Measurements from ENCODE around the gene CTIF.
A peak's percentile ranks its signal among the peaks of the same experiment; 100 is the strongest.

CTIF gene

DNA sequence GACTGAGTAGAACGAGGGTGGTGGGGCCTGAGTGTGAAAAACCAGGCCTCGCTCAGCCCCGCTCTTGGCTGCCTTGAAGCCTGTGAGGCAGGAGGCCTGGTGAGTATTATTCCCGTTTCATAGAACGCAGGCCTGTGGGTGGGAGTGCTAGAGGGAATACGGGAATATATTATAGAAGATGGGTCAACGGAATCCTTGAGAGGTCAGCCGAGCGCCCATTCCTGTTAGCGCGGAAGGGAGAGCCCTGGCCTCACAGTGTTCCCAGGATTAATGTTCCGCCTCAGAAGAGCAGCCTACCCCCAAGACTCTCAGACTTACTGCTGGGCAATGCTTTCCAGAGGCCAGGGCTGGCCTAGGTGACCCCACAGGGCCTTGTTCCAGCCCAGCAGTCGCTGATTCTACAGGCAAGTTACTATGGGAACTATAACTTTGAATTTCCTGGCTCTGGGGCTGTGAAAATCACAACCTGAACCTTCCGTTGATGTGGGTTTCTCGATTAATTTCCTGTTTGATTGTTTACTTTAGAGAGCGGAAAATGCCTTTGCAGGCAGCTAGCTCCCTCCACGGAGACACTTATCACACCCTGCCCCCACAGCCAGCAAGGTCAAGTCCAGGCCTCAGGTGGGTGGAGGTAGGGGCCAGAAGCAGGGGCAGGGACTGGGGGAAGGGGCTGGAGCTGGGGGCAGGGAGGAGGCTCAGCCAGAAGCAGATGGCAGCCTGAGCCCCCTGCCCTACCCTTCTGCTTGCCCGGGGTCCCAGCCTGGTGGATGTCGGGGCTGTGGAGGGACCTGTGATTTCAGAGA lies 303.6 kb downstream of the CTIF start:
- no peaks in the 10 kb centered on the region for H3K27me3 ChIP-seq
- no peak for TF ChIP-seq Cebpa-rat (IDR thresholded peaks at IDR 0.05)
- peak overlapping the region; percentile 94 for H3K27ac ChIP-seq
- no peaks in the 10 kb centered on the region for H3K9me3 ChIP-seq
- H3K4me1 ChIP-seq: peaks cover 82% of the 10 kb centered on the region
- no peaks in the 10 kb centered on the region for H4K20me1 ChIP-seq
- peak overlapping the region; percentile 51 for H3K4me3 ChIP-seq
- peak overlapping the region; percentile 77 for H3K9ac ChIP-seq
- H3K4me2 ChIP-seq: peak overlapping the region; percentile 94
- no peaks in the 10 kb centered on the region for H3K36me3 ChIP-seq

DNA sequence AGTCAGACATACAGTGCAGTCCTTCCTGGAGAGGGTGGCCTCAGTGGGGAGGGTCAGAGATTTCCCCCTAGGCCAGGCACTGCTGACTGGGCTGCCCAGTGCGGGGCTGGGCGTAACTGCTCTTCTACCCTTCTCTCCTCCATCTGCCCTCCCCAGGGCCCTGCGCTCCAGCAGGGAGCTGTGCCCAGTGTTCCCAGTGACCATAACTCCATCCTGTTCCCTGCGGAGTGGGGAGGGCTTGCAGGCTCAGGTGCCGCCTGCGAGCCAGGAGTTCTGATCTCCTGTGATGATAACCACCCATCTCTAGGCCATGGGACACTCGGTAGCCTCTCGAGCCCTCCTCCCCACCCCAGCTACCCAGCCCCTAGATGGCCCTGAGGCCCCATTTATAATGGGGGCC lies 304.3 kb downstream of the CTIF start:
- Histone ChIP-seq H4K20me1 (no peaks in the 10 kb centered on the region), H3K4me1 (peaks cover 81% of the 10 kb centered on the region), H3K9me3 (no peaks in the 10 kb centered on the region), H3K4me2 (peak overlapping the region; percentile 94), H3K36me3 (no peaks in the 10 kb centered on the region), H3K4me3 (peak overlapping the region; percentile 51), H3K27me3 (no peaks in the 10 kb centered on the region), H3K9ac (peak overlapping the region; percentile 77), H3K27ac (peak overlapping the region; percentile 94)
- no peak for TF ChIP-seq Cebpa-rat (IDR thresholded peaks at IDR 0.05)

DNA sequence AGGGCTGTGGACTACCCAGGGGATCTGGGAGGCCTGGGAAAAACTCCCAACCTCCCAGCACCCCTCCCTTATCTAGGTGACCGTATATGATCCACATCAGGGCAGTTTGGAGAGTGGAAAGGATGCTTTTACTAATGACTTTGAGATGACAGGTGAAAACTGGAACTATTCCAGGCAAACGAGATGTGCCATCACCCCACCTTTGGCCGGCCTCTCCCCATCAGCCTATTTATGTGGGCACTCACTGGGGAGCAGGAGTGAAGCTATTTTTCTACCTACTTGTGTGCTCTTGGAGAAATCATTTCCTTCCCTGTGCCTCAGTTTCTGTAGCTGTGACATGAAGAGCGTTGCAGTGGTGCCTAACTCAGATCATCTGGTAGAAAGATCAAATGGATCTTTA lies 304.8 kb downstream of the CTIF start:
- H3K4me2 ChIP-seq: peak overlapping the region; percentile 94
- no peak for TF ChIP-seq Cebpa-rat (IDR thresholded peaks at IDR 0.05)
- peak overlapping the region; percentile 77 for H3K9ac ChIP-seq
- H3K9me3 ChIP-seq: no peaks in the 10 kb centered on the region
- no peaks in the 10 kb centered on the region for H3K27me3 ChIP-seq
- H4K20me1 ChIP-seq: no peaks in the 10 kb centered on the region
- no peaks in the 10 kb centered on the region for H3K36me3 ChIP-seq
- peaks cover 81% of the 10 kb centered on the region for H3K4me1 ChIP-seq
- H3K4me3 ChIP-seq: peak overlapping the region; percentile 51
- peak overlapping the region; percentile 94 for H3K27ac ChIP-seq

DNA sequence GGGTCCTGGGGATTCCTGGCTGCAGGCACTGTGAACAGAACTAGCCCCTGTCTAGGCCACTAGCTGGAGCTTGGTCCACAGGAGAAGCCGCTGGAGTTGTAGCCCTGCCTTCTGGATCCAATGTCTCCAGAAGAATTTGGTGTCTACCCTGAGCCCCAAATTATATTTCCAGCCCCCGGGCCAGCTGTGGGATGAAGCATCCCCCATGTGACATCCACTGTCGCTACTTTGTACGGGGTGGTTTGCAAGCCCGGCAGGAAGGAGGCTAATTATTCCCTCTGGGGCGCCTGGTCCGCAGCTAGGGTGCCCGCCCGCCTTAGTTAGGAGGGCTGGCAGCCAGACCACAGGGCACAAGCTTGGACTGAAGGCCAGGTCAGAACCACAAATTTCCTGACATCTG lies 305.4 kb downstream of the CTIF start:
- Histone ChIP-seq H4K20me1 (no peaks in the 10 kb centered on the region), H3K4me3 (peak overlapping the region; percentile 27), H3K27me3 (no peaks in the 10 kb centered on the region), H3K36me3 (no peaks in the 10 kb centered on the region), H3K9me3 (no peaks in the 10 kb centered on the region), H3K4me1 (peaks cover 81% of the 10 kb centered on the region), H3K4me2 (peak overlapping the region; percentile 94), H3K27ac (peak overlapping the region; percentile 94), H3K9ac (peak overlapping the region; percentile 52)
- no peak for TF ChIP-seq Cebpa-rat (IDR thresholded peaks at IDR 0.05)

DNA sequence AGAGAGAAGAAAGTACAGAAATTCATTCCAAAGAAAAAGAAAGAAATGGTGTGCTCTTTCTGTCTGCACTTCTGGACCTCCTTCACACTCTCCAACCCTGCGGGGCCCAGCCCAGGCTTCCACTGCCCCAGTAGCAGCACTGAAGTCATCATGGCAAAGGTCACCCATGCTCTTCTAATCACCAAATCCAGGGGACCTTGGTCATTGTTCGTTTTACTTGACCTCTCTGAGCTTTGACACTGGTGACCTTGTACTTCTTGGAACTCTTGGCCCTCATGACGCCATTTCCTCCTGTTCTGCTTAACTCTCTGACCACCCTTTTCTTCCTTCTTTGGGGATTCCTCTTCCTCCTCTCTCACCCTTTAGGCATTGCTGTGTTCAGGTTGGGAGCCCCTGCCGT lies 306.3 kb downstream of the CTIF start:
- Histone ChIP-seq H3K27me3 (no peaks in the 10 kb centered on the region), H3K4me1 (peaks cover 77% of the 10 kb centered on the region), H3K4me3 (no peak overlapping the region), H4K20me1 (no peaks in the 10 kb centered on the region), H3K4me2 (peak overlapping the region; percentile 43), H3K9ac (no peak overlapping the region), H3K9me3 (no peaks in the 10 kb centered on the region), H3K36me3 (no peaks in the 10 kb centered on the region), H3K27ac (peak overlapping the region; percentile 41; the same call in 1 of the 2 replicates)
- no peak for TF ChIP-seq Cebpa-rat (IDR thresholded peaks at IDR 0.05)

DNA sequence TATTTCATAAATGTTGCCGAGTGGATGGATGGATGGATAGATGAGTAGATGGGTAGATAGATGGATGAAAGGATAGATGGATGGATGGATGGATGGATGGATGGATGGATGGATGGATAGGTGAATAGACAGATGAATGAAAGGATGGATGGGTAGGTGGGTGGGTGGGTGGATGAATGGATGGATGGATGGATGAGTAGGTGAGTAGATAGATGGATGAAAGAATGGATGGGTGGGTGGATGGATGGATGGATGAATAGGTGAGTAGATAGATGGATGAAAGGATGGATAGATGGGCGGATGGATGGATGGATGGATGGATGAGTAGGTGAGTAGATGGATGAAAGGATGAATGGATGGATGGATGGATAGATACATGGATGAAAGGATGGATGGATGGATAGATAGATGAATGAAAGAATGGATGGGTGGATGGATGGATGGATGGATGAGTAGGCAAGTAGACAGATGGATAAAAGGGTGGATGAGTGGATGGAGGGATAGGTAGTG lies 307.6 kb downstream of the CTIF start:
- Histone ChIP-seq H3K9me3 (no peaks in the 10 kb centered on the region), H3K36me3 (no peaks in the 10 kb centered on the region), H3K4me2 (no peak overlapping the region), H3K9ac (no peak overlapping the region), H3K4me1 (peaks cover 77% of the 10 kb centered on the region), H3K27me3 (no peaks in the 10 kb centered on the region), H4K20me1 (no peaks in the 10 kb centered on the region), H3K27ac (no peak overlapping the region), H3K4me3 (no peak overlapping the region)
- TF ChIP-seq Cebpa-rat (IDR thresholded peaks at IDR 0.05): no peak

DNA sequence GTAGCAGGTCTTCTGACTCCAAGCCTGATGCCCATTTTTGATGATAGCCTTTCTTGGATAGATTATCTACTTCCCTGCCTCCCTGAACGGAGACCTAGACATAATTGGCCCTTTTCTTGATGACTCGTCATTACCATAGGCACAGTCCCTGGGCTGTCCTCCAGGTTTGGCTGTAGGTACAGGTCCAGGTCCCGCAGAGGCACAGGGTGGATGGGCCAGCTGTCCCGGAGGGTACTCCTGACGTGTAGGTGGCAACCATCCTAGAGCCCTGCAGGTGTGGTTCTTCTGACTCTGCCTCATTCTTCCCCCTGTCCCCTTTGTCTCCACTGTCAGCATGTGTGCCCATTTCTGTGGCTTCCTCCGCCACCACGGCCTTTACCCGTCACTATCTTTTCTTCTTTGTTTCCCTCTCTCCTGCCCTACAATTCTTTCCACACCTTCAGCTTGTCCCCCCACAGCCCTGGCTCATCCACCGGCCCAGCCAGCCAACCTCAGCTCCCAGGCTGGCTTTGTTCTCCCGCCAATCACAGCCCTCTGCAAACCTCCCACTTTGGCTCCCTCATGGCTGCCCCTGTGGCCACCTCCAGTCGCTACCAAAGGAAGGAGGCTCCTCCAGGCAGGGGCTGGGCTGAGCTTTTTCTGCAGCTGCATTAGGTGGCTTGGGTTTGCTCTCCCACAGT lies 309.1 kb downstream of the CTIF start:
- H4K20me1 ChIP-seq: no peaks in the 10 kb centered on the region
- TF ChIP-seq Cebpa-rat (IDR thresholded peaks at IDR 0.05): no peak
- no peaks in the 10 kb centered on the region for H3K27me3 ChIP-seq
- H3K4me3 ChIP-seq: no peak overlapping the region
- H3K4me1 ChIP-seq: peaks cover 77% of the 10 kb centered on the region
- H3K4me2 ChIP-seq: peak overlapping the region; percentile 60
- no peaks in the 10 kb centered on the region for H3K9me3 ChIP-seq
- H3K9ac ChIP-seq: no peak overlapping the region; the same call in 1 of the 2 replicates
- peak overlapping the region; percentile 53; the same call in 1 of the 2 replicates for H3K27ac ChIP-seq
- no peaks in the 10 kb centered on the region for H3K36me3 ChIP-seq

DNA sequence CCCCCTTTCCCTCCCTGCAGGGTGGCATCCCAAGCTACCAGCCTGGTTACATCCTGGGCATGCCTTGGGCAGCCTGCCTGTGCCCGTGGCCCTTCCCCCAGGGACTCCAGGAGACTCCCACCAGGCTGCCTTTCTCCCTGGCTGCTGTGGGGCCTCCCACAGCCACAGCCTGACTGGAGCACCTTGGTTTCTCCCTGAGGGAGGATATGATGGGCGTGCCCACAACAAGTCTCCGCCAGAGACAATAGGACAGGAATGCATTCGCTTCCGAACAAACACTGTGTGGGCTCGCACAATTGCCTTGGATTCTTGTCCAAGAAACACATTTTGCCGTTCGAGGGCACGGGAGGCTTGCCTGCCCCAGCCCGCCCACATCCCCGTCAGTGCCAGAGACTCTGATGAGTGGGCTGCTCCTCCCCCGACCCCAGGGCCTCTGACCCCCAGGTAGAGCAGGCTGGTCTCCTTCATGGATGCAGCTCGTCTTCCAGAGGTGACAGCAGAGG lies 309.9 kb downstream of the CTIF start:
- Histone ChIP-seq H3K4me1 (peaks cover 77% of the 10 kb centered on the region), H3K9ac (no peak overlapping the region; the same call in 1 of the 2 replicates), H3K27me3 (no peaks in the 10 kb centered on the region), H3K36me3 (no peaks in the 10 kb centered on the region), H3K4me2 (peak overlapping the region; percentile 60), H3K4me3 (no peak overlapping the region), H3K9me3 (no peaks in the 10 kb centered on the region), H4K20me1 (no peaks in the 10 kb centered on the region), H3K27ac (peak overlapping the region; percentile 53; the same call in 1 of the 2 replicates)
- TF ChIP-seq Cebpa-rat (IDR thresholded peaks at IDR 0.05): no peak

DNA sequence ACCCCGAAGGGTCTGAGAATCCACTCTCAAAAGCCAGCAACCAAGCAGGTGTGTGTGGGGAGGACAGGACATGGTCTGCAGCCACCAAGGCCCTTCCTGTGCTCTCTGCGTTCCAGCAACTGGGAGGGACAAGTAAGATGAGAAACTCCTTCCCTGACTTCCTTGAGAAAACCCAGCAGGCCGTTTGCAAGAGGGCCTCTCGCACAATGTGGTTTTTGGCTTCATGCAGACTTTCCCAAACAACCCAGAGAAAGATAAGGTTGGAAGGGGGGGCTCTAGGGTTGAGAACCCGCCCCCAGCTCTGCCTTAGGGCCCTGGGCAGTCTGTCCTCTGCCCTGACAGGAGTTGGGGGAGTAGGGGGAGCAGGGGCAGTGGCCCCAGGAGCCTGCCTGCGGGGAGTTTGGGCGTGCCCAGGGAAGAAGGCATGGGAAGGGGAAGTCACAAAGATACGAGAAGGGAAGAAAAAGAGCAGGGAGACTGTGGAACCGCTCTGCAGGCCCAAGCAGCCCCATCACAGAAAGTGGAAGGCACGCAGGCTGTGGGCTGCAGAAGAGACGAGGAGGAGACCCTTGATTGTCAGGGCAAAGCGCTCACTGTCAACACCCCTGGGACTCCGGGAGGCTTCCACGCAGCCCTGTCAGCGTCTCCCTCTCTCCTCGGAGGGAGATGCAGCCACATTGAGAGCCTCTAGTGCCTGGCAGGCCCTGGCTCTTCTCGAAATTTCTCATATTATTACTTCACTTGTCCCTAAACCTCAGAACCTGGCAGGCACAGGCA lies 312.2 kb downstream of the CTIF start:
- H3K27me3 ChIP-seq: no peaks in the 10 kb centered on the region
- H3K27ac ChIP-seq: peak overlapping the region; percentile 82
- H3K9me3 ChIP-seq: no peaks in the 10 kb centered on the region
- TF ChIP-seq Cebpa-rat (IDR thresholded peaks at IDR 0.05): no peak
- H4K20me1 ChIP-seq: no peaks in the 10 kb centered on the region
- H3K4me2 ChIP-seq: peak overlapping the region; percentile 97
- peak overlapping the region; percentile 46 for H3K4me3 ChIP-seq
- peaks cover 7% of the 10 kb centered on the region; the same call in 1 of the 2 replicates for H3K36me3 ChIP-seq
- H3K4me1 ChIP-seq: peaks cover 58% of the 10 kb centered on the region
- peak overlapping the region; percentile 68 for H3K9ac ChIP-seq
